HPDE6-E6E7 (cell line): ENCODE data around the gene ASMT.
"Not testable (repeated sequence)": the region's sequence is repeated elsewhere in the genome, so short reads cannot be mapped to it uniquely, and the experiment has no call there.

ENCODE experiments used
- DNase-seq: peaks from one replicate; pipeline ENCODE4 v3.0.0; 2011; ENCODE audit warnings: missing footprints; ENCODE audit errors: extremely low spot score

ASMT gene

DNA sequence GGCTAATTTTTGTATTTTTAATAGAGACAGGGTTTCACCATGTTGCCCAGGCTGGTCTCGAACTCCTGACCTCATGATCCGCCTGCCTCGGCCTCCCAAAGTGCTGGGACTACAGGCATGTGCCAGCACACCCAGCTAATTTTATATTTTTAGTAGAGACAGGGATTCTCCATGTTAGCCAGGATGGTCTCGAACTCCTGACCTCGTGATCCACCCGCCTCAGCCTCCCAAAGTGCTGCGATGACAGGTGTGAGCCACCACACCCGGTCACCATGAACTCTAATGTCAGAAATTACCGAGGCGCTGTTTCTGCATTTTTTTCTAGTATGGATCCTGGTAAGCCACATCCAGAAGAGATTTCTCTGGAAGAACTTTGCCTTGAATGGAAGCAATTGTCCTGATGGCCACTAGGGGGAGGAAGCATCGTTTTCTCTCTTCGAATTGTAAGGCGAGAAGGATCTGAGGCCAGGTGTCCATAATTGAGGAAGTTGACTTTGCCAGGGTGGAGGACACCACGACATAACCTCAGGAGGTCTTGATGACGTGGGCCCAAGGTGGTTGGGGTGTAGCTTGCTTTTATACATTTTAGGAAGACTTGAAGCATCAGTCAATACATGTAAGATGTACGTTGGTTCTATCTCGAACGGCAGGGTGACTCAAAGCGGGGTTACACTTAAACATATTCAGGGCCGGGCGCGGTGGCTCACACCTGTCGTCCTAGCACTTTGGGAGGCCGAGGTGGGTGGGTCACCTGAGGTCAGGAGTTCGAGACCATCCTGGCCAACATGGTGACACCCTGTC, 37.4 kb downstream of the ASMT start:
- DNase-seq, result not testable (repeated sequence)

DNA sequence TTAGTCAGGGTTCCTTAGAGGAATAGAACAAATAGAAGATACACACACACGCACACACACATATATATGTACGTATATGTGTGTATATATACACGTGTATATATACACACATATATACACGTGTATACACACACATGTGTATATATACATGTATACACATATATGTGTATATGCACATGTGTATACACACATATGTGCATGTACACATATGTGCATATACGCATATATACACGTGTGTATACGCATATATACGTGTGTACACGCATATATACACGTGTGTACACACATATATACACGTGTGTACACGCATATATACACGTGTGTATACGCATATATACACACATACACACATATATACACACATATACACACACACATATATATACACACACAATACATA, 41.5 kb downstream of the ASMT start:
- DNase-seq, result no peak

DNA sequence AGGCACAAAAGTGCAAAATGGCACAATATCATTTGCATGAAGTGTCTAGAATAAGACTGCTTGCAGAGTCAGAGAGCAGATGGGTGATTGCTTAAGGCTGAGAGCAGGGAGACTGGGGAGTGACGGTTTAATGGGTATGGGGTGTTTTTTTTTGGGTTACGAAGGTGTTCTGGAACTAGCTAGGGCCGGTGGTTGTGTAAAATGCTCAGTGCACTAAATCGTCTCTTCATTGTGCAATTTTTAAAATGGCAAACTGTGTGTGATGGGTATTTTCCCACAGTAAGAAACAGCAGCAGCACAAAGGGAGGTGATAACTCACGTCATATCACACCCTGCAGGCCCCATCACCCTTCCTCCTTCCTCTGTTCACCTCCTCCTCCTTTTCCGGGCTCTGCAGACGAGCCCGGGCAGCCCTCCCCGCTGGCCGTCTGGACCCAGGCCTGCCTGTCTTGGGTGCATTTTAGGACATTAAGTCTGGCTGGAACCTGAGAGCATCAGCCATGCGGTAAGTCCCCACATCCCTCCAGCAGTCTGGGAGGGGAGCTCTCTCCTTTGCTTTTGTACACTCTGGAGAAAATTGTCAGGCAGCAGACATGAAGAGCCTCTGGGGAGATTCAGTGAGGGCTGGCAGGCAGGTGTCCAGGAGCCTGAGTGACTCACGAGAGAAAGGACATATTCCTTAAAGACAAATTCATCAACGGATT, 42.7 kb downstream of the ASMT start:
- no peak for DNase-seq

DNA sequence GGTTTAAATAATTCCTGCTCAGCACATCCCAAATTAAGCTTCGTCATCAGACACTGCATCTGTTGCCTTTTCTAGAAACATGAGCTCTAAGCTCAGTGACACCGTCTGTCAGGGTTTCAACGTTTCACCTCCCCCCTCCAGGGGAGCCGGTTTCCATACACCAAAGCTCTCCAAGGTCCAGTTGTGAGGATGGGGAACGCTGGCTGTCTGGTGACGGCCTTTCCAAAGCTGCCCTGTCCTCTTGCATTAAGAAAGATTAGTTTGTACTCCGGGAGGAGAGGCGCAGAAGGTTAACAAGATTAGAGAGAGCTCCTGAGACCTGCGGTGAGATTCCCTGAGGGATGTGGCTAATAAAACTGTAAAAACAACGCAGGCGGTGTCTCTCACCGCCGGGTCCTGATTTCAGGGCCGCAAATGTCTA, 43.2 kb downstream of the ASMT start:
- no peak for DNase-seq

DNA sequence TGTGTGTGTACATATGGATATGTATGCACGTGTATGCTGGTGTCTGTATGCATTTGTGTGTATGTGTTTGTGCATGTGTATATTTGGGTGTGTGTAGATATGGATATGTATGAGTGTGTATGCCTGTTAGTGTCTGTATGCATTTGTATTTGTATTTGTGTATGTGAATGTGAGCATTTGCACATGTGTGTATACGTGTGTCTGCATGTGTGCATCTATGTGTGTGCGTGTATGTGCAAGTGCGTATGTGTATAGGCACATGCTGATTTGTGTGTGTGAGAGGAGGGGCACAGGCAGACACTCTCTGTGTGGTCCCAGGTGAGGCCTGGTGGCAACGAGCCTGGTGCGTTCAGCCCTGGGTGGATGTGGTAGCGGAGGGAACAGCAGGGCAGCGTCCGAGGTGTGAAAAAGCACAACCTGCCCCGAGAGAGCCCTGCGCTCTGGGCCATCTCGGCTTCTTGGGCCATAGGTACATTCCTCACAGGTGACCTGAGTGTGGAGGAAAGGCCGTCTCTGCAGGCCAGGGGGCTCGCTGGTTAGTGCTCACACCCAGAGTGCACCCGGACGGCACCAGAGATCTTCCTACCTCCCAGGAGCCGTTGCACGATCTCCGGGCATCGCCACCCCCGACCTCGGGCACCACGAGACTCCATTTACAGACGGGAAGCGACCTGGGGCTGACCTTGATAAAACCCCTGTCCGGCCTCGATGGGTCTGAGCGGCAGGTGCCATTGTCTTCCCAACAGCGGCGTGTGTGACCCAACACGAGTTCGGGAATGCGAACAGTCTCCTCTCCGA, 45.0 kb downstream of the ASMT start:
- DNase-seq, result no peak

GRCh38 chrX:1661048-1661921, 46.4 kb downstream of the ASMT start:
- no peak for DNase-seq

DNA sequence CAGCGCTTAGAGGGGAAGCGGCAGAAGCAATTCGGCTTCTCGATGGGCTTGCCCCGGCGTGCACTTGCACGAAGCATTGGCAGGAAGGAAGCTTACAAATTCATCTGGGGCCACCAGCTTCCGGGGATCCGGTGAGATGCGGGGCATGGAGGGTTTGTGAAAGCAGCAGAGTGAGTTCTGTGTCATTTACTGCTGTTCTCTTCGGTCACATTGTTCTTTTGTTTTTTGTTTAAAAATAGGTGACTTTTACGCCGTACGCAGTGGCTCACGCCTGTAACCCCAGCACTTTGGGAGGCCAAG, 47.0 kb downstream of the ASMT start:
- no peak for DNase-seq

- no peak for DNase-seq
Measured at GRCh38 chrX:1667566-1667965, 52.7 kb downstream of the ASMT start.

DNA sequence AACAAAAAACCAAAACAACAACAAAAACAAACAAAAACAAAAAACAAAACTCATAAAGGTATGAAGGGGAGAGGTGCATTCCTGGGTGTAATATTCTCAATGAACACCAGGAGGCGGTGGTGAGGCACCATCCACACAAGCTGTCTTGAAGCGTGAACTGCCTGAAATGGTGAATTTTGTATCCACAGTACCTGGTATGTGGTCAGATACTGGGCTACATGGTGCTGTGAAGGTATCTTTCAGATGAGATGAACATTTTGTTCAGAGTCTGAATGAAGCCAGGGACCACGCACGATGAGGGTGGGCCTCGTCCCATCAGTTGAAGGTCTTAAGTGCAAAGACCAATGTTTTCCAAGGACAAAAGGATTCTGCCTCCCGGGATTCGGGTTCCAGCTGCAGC, 58.5 kb downstream of the ASMT start:
- no peak for DNase-seq

DNA sequence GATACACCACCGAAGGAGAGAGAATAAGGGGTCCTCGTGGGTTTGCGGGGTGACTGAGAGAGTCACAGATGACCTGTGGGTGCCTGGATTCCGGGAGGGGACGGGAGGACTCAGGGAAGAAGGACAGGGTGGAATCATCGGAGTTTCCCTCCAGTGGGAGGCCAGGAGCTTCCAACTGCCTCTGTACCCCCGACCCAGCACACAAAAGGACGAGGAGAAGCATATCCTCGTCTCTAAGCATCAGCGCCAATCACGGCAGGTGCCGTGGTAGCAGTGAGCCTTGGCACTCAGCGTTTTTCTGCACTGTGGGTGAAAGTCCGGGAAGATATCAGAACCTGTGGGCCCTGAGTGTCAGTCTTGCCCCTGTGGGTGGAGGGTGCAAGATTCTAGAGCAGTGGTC, 62.0 kb downstream of the ASMT start:
- DNase-seq, result no peak

GRCh38 chrX:1679238-1679637, 64.4 kb downstream of the ASMT start:
- DNase-seq, result no peak

DNA sequence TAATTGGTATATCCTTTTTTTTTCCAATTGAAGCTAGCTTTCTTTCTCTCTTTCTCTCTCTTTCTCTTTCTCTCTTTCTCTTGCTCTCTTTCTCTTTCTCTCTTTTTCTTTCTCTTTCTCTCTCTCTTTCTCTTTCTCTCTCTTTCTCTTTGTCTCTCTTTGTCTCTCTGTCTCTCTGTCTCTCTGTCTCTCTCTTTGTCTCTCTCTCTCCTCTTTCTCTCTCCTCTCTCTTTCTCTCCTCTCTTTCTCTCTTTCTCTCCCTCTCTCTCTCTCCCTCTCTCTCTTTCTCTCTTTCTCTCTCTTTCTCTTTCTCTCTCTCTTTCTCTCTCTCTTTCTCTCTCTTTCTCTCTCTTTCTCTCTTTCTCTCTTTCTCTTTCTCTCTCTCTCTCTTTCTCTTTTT, 66.6 kb downstream of the ASMT start:
- DNase-seq, result no peak

DNA sequence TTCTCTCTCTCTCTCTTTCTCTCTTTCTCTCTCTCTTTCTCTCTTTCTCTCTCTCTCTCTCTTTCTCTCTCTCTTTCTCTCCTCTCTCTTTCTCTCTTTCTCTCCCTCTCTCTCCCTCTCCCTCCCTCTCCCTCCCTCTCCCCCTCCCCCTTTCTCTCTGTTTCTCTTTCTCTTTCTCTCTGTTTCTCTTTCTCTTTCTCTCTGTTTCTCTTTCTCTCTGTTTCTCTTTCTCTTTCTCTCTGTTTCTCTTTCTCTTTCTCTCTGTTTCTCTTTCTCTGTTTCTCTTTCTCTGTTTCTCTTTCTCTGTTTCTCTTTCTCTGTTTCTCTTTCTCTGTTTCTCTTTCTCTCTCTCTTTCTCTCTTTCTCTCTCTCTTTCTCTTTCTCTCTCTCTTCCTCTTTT, 67.0 kb downstream of the ASMT start:
- DNase-seq, result not testable (repeated sequence)

GRCh38 chrX:1682501-1682900, 67.6 kb downstream of the ASMT start:
- not testable (repeated sequence) for DNase-seq

- DNase-seq, result not testable (repeated sequence)
Measured at GRCh38 chrX:1684883-1685282, 70.0 kb downstream of the ASMT start.

DNA sequence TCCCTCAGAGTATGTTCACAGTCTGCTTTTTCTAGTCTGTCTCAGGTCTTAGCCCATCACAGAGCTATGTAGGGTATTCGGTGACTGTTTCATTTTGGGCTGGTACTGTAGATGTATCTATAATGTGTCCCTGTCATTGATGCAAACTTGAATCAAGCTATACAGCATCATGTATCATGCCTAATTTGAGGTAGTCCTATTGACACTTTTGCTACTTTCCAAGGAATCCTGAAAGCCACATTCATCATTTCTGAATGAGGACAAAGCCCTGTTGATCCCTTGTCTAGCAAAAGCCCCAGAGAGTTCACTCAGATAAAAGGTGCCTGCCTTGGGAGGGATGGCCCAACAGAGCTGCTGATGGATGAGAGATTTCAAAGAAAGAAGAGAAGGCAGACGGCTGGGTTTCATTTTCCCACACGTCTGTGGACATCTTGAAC, 70.6 kb downstream of the ASMT start:
- DNase-seq, result not testable (repeated sequence)

DNA sequence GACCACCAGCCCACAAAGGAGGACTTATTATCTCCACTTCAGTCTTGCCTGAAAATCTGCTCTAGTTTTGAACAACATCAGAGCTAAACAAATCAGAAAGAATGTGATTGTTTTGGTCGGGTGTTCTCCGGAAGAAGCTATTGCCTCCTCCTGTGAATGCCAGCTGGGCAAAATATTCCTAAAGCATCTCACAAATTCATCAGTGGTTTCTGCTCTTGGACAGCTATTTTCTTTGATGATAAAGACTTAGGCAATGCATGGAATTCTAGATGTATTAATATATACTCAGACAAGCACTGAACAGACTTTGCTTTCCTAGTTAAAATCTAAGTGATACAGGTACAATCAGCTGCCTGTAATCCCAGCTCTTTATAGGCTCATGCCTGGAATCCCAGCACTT, 71.8 kb downstream of the ASMT start:
- DNase-seq, result no peak
